Activated effector memory CD4-positive, alpha-beta T cell treated with Interleukin-2 at 50 U/mL for 16 hours (primary cell): ENCODE data around the gene CCDC70.

Source experiments
- DNase-seq: peaks from one replicate; pipeline ENCODE4 v3.0.0-alpha.2; 2020

The CCDC70 gene

GRCh38 chr13:51831519-51831918 is 30.2 kb upstream of the CCDC70 start:
- DNase-seq = no peak

GRCh38 chr13:51832471-51833152 is 29.2 kb upstream of the CCDC70 start:
- DNase-seq = no peak

- DNase-seq = no peak
Measured at GRCh38 chr13:51833980-51834379, 27.8 kb upstream of the CCDC70 start.

GRCh38 chr13:51834581-51835171 is 27.1 kb upstream of the CCDC70 start:
- DNase-seq = no peak

- no peak for DNase-seq
Measured at GRCh38 chr13:51837016-51837415, 24.8 kb upstream of the CCDC70 start.

GRCh38 chr13:51838240-51838846 is 23.4 kb upstream of the CCDC70 start:
- DNase-seq = no peak

GRCh38 chr13:51839711-51840540 is 21.8 kb upstream of the CCDC70 start:
- DNase-seq = no peak

GRCh38 chr13:51840917-51841316 is 20.9 kb upstream of the CCDC70 start:
- DNase-seq = no peak

GRCh38 chr13:51841732-51842131 is 20.0 kb upstream of the CCDC70 start:
- DNase-seq = no peak

- no peak for DNase-seq
Measured at GRCh38 chr13:51843529-51843928, 18.2 kb upstream of the CCDC70 start.

GRCh38 chr13:51844862-51845573 is 16.8 kb upstream of the CCDC70 start, which contains the start of gene TMEM272:
TMEM272 (minus strand) TSS chr13:51845177; CDS start chr13:51838530, 6,647 bp downstream.
- no peak for DNase-seq

GRCh38 chr13:51845574-51846318 is 16.0 kb upstream of the CCDC70 start:
- DNase-seq = no peak

GRCh38 chr13:51846756-51847155 is 15.0 kb upstream of the CCDC70 start:
- DNase-seq = no peak

GRCh38 chr13:51848674-51849073 is 13.1 kb upstream of the CCDC70 start:
- no peak for DNase-seq

- peak; percentile 10 for DNase-seq
Measured at GRCh38 chr13:51849145-51850101, 12.3 kb upstream of the CCDC70 start.

- no peak for DNase-seq
Measured at GRCh38 chr13:51856027-51856736, 5.6 kb upstream of the CCDC70 start.

GRCh38 chr13:51856998-51857397 is 4.8 kb upstream of the CCDC70 start:
- DNase-seq = no peak

- DNase-seq = no peak
Measured at GRCh38 chr13:51858433-51859247, 3.1 kb upstream of the CCDC70 start.

- no peak for DNase-seq
Measured at GRCh38 chr13:51862957-51863356, 1.2 kb downstream of the CCDC70 start.
